Prostate gland (tissue), 2 donors: ENCODE results near the gene PTPRT. TPM values are rescaled to one million over a fixed set of nuclear protein-coding genes. Genes with fewer than 3 reads are reported as not detected.

Experiments
- DNase-seq: peaks from one replicate; pipeline ENCODE4 v3.0.0-alpha.2; 2019; ENCODE audit warnings: low spot score
- H3K27ac ChIP-seq, 2 donors: fragments of 200-600 bp; sonication (generic); 2 replicates each; pipeline ENCODE4 v1.5.1; 2017 to 2019
- H3K27me3 ChIP-seq: fragments of 200-600 bp; sonication (generic); replicated peaks from 2 replicates; pipeline ENCODE4 v1.5.1; 2019; ENCODE audit not compliant: insufficient read depth
- H3K36me3 ChIP-seq, 2 donors: fragments of 200-600 bp; sonication (generic); 1 replicate in 1 of 2; 2 replicates in 1 of 2; pipeline versions ENCODE4 v1.5.1 to v1.8.1; 2017 to 2019
- H3K4me1 ChIP-seq: fragments of 200-600 bp; sonication (generic); replicated peaks from 2 replicates; pipeline ENCODE4 v1.5.1; 2019
- H3K4me3 ChIP-seq, 2 donors: fragments of 200-600 bp; sonication (generic); 2 replicates each; pipeline ENCODE4 v1.5.1; 2017 to 2019
- H3K9me3 ChIP-seq: fragments of 200-600 bp; sonication (generic); 2 replicates; pipeline ENCODE4 v1.5.1; 2017
- CTCF ChIP-seq, 4 experiments: fragments of 200-600 bp in 2 of 4; fragments of 450-650 bp in 2 of 4; sonication (generic) in 2 of 4; IDR thresholded peaks; 1 replicate in 3 of 4; 2 replicates in 1 of 4; pipeline ENCODE4 v1.5.1; 2016 to 2019; ENCODE audit warnings: antibody characterized with exemption in 4 of 4, mild to moderate bottlenecking in 2 of 4, moderate library complexity in 2 of 4
- POLR2A ChIP-seq: fragments of 450-650 bp; IDR thresholded peaks from one replicate; pipeline ENCODE4 v1.6.1; 2016; ENCODE audit warnings: antibody characterized with exemption, mild to moderate bottlenecking
- POLR2AphosphoS5 ChIP-seq: sonication (generic); formaldehyde crosslinking; IDR thresholded peaks from one replicate; pipeline ENCODE4 v1.6.1; 2017; ENCODE audit warnings: antibody characterized with exemption
- WGBS: methylation state at CpG from one replicate; pipeline ENCODE4 v1.1.5; 2018; 5-methylcytosine and 5-hydroxymethylcytosine counted together
- intact Hi-C: fragments of 100-400 bp; cut with DNase I; formaldehyde crosslinking; loops from one replicate; pipeline ENCODE4 v1.14.2; 2022
- total RNA-seq, 2 donors: library from RNA; depleted of rRNA; stranded (reverse); fragments of >200 nt; gene quantifications; one replicate each; pipeline ENCODE4 v1.1.0, GENCODE V29; 2016

PTPRT gene
- total RNA-seq, 2 donors from 2014 or later, result 1.5 to 3.5 TPM

- 20% methylated on average over 4 of the region's 4 CpGs for WGBS
- intact Hi-C loops, result no loop called here
- Histone ChIP-seq H3K27ac (no peak overlapping the region), H3K9me3 (no peaks in the 10 kb centered on the region), H3K27me3 (no peaks in the 10 kb centered on the region), H3K4me3 (no peak overlapping the region), H3K36me3 (no peaks in the 10 kb centered on the region), H3K4me1 (no peaks in the 10 kb centered on the region)
- no peak for TF ChIP-seq POLR2AphosphoS5
- no peak for TF ChIP-seq CTCF (IDR thresholded peaks at IDR 0.05)
- TF ChIP-seq POLR2A, result no peak
- DNase-seq, result no peak
Observed at GRCh38 chr20:42179768-42180167, 1009.9 kb downstream of the PTPRT start.

- Histone ChIP-seq H3K36me3 (no peaks in the 10 kb centered on the region), H3K27me3 (no peaks in the 10 kb centered on the region), H3K4me3 (no peak overlapping the region), H3K4me1 (no peaks in the 10 kb centered on the region), H3K27ac (no peak overlapping the region), H3K9me3 (no peaks in the 10 kb centered on the region)
- intact Hi-C loops, result no loop called here
- WGBS, result 24% methylated on average over 2 of the region's 2 CpGs
- TF ChIP-seq POLR2A (no peak), POLR2AphosphoS5 (no peak), CTCF (IDR thresholded peaks at IDR 0.05) (no peak)
- DNase-seq, result no peak
Observed at GRCh38 chr20:42173440-42173839, 1016.3 kb downstream of the PTPRT start.

- 41% methylated on average over 7 of the region's 7 CpGs for WGBS
- no peak overlapping the region for H3K27ac ChIP-seq
- intact Hi-C loops, result no loop called here
- TF ChIP-seq CTCF (IDR thresholded peaks at IDR 0.05), result no peak
- no peak for TF ChIP-seq POLR2A
- no peak for TF ChIP-seq POLR2AphosphoS5
- H3K27me3 ChIP-seq, result no peaks in the 10 kb centered on the region
- DNase-seq, result no peak
- H3K9me3 ChIP-seq, result no peaks in the 10 kb centered on the region
- no peak overlapping the region for H3K4me3 ChIP-seq
- H3K4me1 ChIP-seq, result no peaks in the 10 kb centered on the region
- H3K36me3 ChIP-seq, result no peaks in the 10 kb centered on the region
Observed at GRCh38 chr20:42164121-42164890, 1025.4 kb downstream of the PTPRT start.

GRCh38 chr20:42161228-42161829, 1028.4 kb downstream of the PTPRT start:
- intact Hi-C loops, result no loop called here
- TF ChIP-seq POLR2AphosphoS5, result no peak
- no peak for TF ChIP-seq POLR2A
- no peak for TF ChIP-seq CTCF (IDR thresholded peaks at IDR 0.05)
- Histone ChIP-seq H3K27ac (no peak overlapping the region), H3K9me3 (no peaks in the 10 kb centered on the region), H3K36me3 (no peaks in the 10 kb centered on the region), H3K4me1 (no peaks in the 10 kb centered on the region), H3K4me3 (no peak overlapping the region), H3K27me3 (no peaks in the 10 kb centered on the region)
- 83% methylated on average over 14 of the region's 14 CpGs for WGBS
- no peak for DNase-seq

- WGBS, result 33% methylated on average over 3 of the region's 3 CpGs
- TF ChIP-seq POLR2A (no peak), POLR2AphosphoS5 (no peak), CTCF (IDR thresholded peaks at IDR 0.05) (no peak)
- Histone ChIP-seq H3K9me3 (no peaks in the 10 kb centered on the region), H3K4me3 (no peak overlapping the region), H3K27me3 (no peaks in the 10 kb centered on the region), H3K36me3 (no peaks in the 10 kb centered on the region), H3K27ac (no peak overlapping the region), H3K4me1 (no peaks in the 10 kb centered on the region)
- DNase-seq, result no peak
- intact Hi-C loops, result no loop called here
Observed at GRCh38 chr20:42159808-42160207, 1029.9 kb downstream of the PTPRT start.
